Stimulated activated CD4-positive, alpha-beta T cell treated with anti-CD3 and anti-CD28 coated beads, Interleukin-4, amount 100 ng/mL, for 24 hours (primary cell): ENCODE measurements around the gene ZNF140.

ENCODE experiments used
- DNase-seq: peaks from one replicate; pipeline ENCODE4 v3.0.0-alpha.2; 2020

The ZNF140 gene

DNA sequence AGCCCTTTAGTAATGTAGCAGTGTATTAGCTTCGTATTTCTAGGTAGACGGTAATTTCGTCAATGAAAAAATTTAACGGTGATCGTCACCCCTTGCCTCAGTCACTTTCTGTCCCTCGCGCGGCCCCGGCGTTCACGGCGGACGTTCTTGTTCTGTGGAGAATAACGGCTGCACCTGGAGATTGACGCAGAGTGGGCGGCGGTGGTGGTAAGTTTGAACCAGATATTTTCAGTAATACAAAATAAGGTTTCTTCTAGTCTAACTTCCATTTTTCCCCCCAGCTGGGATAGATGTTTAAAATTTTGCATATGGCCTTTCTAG is 50.0 kb downstream of the ZNF140 start:
- DNase-seq, result no peak

DNA sequence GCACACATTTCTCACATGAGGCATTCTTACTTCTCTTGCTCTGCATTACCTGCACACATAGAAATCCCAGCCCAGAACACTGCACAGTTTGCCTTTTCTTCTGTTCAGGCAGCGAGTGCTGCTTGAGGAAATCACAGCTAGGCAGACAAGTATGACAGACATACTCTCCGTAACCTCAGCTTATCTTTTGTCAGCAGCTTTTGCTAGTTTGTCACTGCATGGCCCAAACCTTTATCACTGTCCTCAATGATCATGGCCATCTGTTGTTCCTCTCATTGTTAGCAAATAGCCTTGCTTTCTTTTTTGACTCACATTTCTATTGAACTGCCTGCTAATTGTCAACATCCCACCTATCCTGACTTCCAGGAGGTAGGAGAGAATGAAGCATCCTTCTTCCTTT is 55.0 kb downstream of the ZNF140 start:
- DNase-seq, result no peak

DNA sequence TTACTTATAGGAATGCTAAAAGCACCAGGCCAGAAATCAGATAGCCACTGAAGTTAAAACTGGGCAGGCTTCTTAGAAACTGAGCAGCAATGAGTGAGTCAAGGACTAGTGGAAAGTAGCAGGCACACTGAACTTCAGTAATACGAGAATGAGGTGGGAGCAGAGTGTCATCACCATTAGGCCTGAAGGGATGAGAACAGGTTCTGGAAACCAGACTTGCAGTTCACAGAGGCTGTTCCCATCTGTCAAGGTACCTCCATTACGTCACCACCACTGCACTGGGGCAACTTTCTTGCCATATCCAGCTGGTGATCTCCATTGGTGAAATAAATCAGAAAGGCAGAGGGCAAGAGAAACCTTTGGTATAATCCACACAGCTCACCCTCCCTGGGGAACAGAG is 65.3 kb downstream of the ZNF140 start:
- DNase-seq, result no peak

DNA sequence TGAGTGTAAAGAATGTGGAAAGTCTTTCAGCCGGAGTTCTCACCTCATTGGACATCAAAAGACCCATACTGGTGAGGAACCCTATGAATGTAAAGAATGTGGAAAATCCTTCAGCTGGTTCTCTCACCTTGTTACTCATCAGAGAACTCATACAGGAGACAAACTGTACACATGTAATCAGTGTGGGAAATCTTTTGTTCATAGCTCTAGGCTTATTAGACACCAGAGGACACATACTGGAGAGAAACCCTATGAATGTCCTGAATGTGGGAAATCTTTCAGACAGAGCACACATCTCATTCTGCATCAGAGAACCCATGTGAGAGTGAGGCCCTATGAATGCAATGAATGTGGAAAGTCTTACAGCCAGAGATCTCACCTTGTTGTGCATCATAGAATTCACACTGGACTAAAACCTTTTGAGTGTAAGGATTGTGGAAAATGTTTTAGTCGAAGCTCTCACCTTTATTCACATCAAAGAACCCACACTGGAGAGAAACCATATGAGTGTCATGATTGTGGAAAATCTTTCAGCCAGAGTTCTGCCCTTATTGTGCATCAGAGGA is 75.5 kb downstream of the ZNF140 start:
- no peak for DNase-seq
